HG02798 (cell line): ENCODE results near the gene GPATCH3.
"Not testable (repeated sequence)": the region's sequence is repeated elsewhere in the genome, so short reads cannot be mapped to it uniquely, and the experiment has no call there.

Experiments used
- ATAC-seq: cut with Tn5 transposase; IDR thresholded peaks from one replicate; pipeline ENCODE4 v1.9.1; 2021; ENCODE audit warnings: mild to moderate bottlenecking; ENCODE audit not compliant: unreplicated experiment, poor library complexity

Gene GPATCH3

GRCh38 chr1:26848941-26849774, 51.1 kb downstream of the GPATCH3 start:
- no peak for ATAC-seq

GRCh38 chr1:26848499-26848898, 51.8 kb downstream of the GPATCH3 start:
- ATAC-seq: no peak

DNA sequence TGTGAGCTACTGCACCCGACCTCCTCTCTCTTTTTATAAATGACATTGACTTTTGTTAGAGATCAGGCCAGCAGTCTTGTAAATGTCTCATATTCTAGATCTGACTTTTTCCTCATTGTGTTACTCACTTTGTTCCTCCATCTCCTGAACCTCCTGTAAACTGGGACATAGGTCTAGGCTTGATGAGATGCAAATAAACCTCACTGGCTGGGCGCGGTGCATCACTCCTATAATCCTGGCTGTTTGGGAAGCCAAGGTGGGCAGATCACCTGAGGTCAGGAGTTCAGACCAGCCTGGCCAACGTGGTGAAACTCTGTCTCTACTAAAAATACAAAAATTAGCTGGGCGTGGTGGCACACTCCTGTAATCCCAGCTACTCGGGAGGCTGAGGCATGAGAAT, 52.4 kb downstream of the GPATCH3 start:
- ATAC-seq: not testable (repeated sequence)

DNA sequence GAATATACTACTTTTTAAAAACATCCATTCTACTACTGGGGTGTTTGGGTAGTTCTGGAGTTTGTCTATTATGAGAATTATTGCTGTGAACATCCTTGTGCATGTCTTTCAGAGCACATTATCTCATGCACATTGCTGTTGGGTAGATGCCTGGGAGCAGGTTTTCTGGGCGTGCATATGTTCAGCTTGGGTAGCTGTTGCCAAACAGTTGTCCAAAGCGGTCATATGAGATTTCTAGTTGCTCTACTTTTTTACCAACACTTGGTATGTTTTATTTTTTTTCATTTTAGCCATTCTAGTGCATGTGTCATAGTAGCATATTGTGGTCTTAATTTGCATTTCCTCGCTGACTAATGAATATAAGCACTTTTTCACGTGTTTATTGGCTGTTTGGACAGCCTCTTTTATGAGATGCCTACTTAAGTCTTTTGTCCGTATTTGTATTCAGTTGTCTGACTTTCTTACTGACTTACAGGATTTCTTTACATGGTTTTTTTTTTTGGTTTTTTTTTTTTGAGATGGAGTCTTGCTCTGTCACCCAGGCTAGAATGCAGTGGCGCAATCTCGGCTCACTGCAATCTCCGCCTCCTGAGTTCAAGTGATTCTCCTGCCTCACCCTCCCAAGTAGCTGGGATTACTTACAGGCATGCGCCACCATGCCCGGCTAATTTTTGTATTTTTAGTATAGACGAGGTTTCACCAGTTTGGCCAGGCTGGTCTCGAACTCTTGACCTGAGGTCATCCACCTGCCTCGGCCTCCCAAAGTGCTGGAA, 55.7 kb downstream of the GPATCH3 start:
- no peak for ATAC-seq
